Trophoblast cell (in vitro differentiated cells and primary cell): ENCODE data around the gene ZNF585A.

Experiments
- DNase-seq, 2 donors: peaks; one replicate each; pipeline ENCODE4 v3.0.0-alpha.2; 2016
- H2AFZ ChIP-seq: 2 replicates; pipeline ENCODE4 v1.6.1; 2013; ENCODE audit warnings: low read length, moderate library complexity, mild to moderate bottlenecking; ENCODE audit not compliant: insufficient read depth, poor library complexity
- H2AK5ac ChIP-seq: 2 replicates; pipeline ENCODE4 v1.6.1; 2013; ENCODE audit warnings: mild to moderate bottlenecking, low read length
- H2BK120ac ChIP-seq: 2 replicates; pipeline ENCODE4 v1.6.1; 2013; ENCODE audit warnings: low read length, mild to moderate bottlenecking, moderate library complexity; ENCODE audit not compliant: insufficient read depth, poor library complexity
- H2BK12ac ChIP-seq: 2 replicates; pipeline ENCODE4 v1.6.1; 2013; ENCODE audit warnings: mild to moderate bottlenecking, low read length, moderate library complexity
- H2BK5ac ChIP-seq: 2 replicates; pipeline ENCODE4 v1.6.1; 2013; ENCODE audit warnings: low read length, low read depth, moderate library complexity, mild to moderate bottlenecking; ENCODE audit not compliant: poor library complexity
- H3K14ac ChIP-seq: 2 replicates; pipeline ENCODE4 v1.6.1; 2013; ENCODE audit warnings: mild to moderate bottlenecking, low read length
- H3K18ac ChIP-seq: 2 replicates; pipeline ENCODE4 v1.6.1; 2013; ENCODE audit warnings: mild to moderate bottlenecking, low read length
- H3K23ac ChIP-seq: 2 replicates; pipeline ENCODE4 v1.6.1; 2013; ENCODE audit warnings: low read length
- H3K27ac ChIP-seq: 2 replicates; pipeline ENCODE4 v1.5.1; 2013; ENCODE audit warnings: low read depth, mild to moderate bottlenecking, inconsistent platforms, low read length, moderate library complexity
- H3K27me3 ChIP-seq: 2 replicates; pipeline ENCODE4 v1.6.1; 2013; ENCODE audit warnings: inconsistent platforms, mild to moderate bottlenecking, low read length, moderate library complexity; ENCODE audit not compliant: insufficient read depth
- H3K36me3 ChIP-seq, 2 experiments: 1 replicate in 1 of 2; 2 replicates in 1 of 2; pipeline ENCODE4 v1.6.1; 2013; ENCODE audit warnings: low read length in 2 of 2, mild to moderate bottlenecking in 2 of 2, moderate library complexity in 1 of 2; ENCODE audit not compliant: insufficient read depth in 2 of 2, control insufficient read depth in 1 of 2
- H3K4ac ChIP-seq: 2 replicates; pipeline ENCODE4 v1.6.1; 2013; ENCODE audit warnings: low read depth, mild to moderate bottlenecking, low read length, moderate library complexity
- H3K4me1 ChIP-seq, 2 experiments: 1 replicate in 1 of 2; 2 replicates in 1 of 2; pipeline ENCODE4 v1.6.1; 2013; ENCODE audit warnings: low read length in 2 of 2, mild to moderate bottlenecking in 2 of 2, moderate library complexity in 1 of 2; ENCODE audit not compliant: insufficient read depth in 2 of 2, control insufficient read depth in 1 of 2
- H3K4me2 ChIP-seq: 2 replicates; pipeline ENCODE4 v1.6.1; 2013; ENCODE audit warnings: inconsistent platforms, mild to moderate bottlenecking, low read length, moderate library complexity
- H3K4me3 ChIP-seq: 2 replicates; pipeline ENCODE4 v1.5.1; 2013; ENCODE audit warnings: mild to moderate bottlenecking, low read depth, low read length, inconsistent platforms
- H3K79me1 ChIP-seq: one replicate; pipeline ENCODE4 v1.6.1; 2013; ENCODE audit warnings: low read length
- H3K79me2 ChIP-seq: 2 replicates; pipeline ENCODE4 v1.6.1; 2013; ENCODE audit warnings: low read length, mild to moderate bottlenecking; ENCODE audit not compliant: control insufficient read depth, insufficient read depth, poor library complexity
- H3K9ac ChIP-seq: 2 replicates; pipeline ENCODE4 v1.6.1; 2013; ENCODE audit warnings: mild to moderate bottlenecking, low read length
- H3K9me3 ChIP-seq: 2 replicates; pipeline ENCODE4 v1.6.1; 2013; ENCODE audit warnings: low read depth, mild to moderate bottlenecking, control low read depth, inconsistent platforms, low read length; ENCODE audit not compliant: insufficient read depth
- H4K12ac ChIP-seq: 2 replicates; pipeline ENCODE4 v1.6.1; 2013; ENCODE audit warnings: low read depth, mild to moderate bottlenecking, low read length, moderate library complexity
- H4K8ac ChIP-seq: 2 replicates; pipeline ENCODE4 v1.6.1; 2013; ENCODE audit warnings: low read depth, mild to moderate bottlenecking, low read length, moderate library complexity
- H4K91ac ChIP-seq: one replicate; pipeline ENCODE4 v1.6.1; 2013; ENCODE audit warnings: low read depth, mild to moderate bottlenecking, low read length, moderate library complexity
- WGBS: extraction: QIAGEN DNeasy Blood & Tissue Kit; methylation state at CpG from one replicate; pipeline ENCODE4 v1.1.7; 2013; ENCODE audit warnings: missing lambda C conversion rate; ENCODE audit not compliant: insufficient read length, insufficient coverage; ENCODE audit errors: extremely low coverage; 5-methylcytosine and 5-hydroxymethylcytosine counted together

The ZNF585A gene

GRCh38 chr19:37148214-37148613 is 24.3 kb downstream of the ZNF585A start:
- Histone ChIP-seq H3K14ac (no peak overlapping the region), H3K18ac (no peak overlapping the region), H2AK5ac (no peak overlapping the region), H4K8ac (no peak overlapping the region), H3K9ac (no peak overlapping the region), H4K12ac (no peak overlapping the region), H3K36me3 (peaks cover 4 to 11% of the 10 kb centered on the region in 2 experiments), H3K79me2 (no peaks in the 10 kb centered on the region), H3K23ac (no peak overlapping the region), H3K4me3 (no peak overlapping the region), H2BK5ac (no peak overlapping the region), H3K27ac (no peak overlapping the region), H3K27me3 (no peaks in the 10 kb centered on the region), H3K4me1 (no peaks in the 10 kb centered on the region), H3K4me2 (no peak overlapping the region), H2BK120ac (no peak overlapping the region), H2BK12ac (no peak overlapping the region), H3K79me1 (no peaks in the 10 kb centered on the region), H3K9me3 (peaks cover 16% of the 10 kb centered on the region), H2AFZ (no peak overlapping the region), H4K91ac (no peak overlapping the region), H3K4ac (no peak overlapping the region)
- WGBS = no CpG with 5 or more reads among the region's 3 CpGs
- DNase-seq = no peak

- Histone ChIP-seq H3K4me2 (no peak overlapping the region), H2BK5ac (no peak overlapping the region), H3K4me1 (no peaks in the 10 kb centered on the region), H3K27me3 (no peaks in the 10 kb centered on the region), H3K14ac (no peak overlapping the region), H3K9ac (no peak overlapping the region), H2AFZ (no peak overlapping the region), H3K9me3 (peaks cover 20% of the 10 kb centered on the region), H3K18ac (no peak overlapping the region), H3K4ac (no peak overlapping the region), H3K23ac (no peak overlapping the region), H3K79me1 (no peaks in the 10 kb centered on the region), H2BK12ac (no peak overlapping the region), H3K79me2 (no peaks in the 10 kb centered on the region), H2AK5ac (no peak overlapping the region), H4K8ac (no peak overlapping the region), H2BK120ac (no peak overlapping the region), H3K27ac (no peak overlapping the region), H3K4me3 (no peak overlapping the region), H4K91ac (no peak overlapping the region), H4K12ac (no peak overlapping the region), H3K36me3 (no peaks in the 10 kb centered on the region)
- WGBS = no CpG with 5 or more reads among the region's 1 CpG
- DNase-seq = no peak
Observed at GRCh38 chr19:37136111-37136510, 36.4 kb downstream of the ZNF585A start.

- Histone ChIP-seq H3K18ac (no peak overlapping the region), H3K4ac (no peak overlapping the region), H2BK12ac (no peak overlapping the region), H2BK120ac (no peak overlapping the region), H3K79me1 (no peaks in the 10 kb centered on the region), H4K12ac (no peak overlapping the region), H2AK5ac (no peak overlapping the region), H4K91ac (no peak overlapping the region), H3K36me3 (peaks cover 2 to 11% of the 10 kb centered on the region in 2 experiments), H3K4me1 (no peaks in the 10 kb centered on the region), H3K14ac (no peak overlapping the region), H3K4me3 (no peak overlapping the region), H3K9ac (no peak overlapping the region), H3K9me3 (peaks cover 14% of the 10 kb centered on the region), H3K27ac (no peak overlapping the region), H4K8ac (no peak overlapping the region), H2AFZ (no peak overlapping the region), H3K79me2 (no peaks in the 10 kb centered on the region), H2BK5ac (no peak overlapping the region), H3K4me2 (no peak overlapping the region), H3K27me3 (no peaks in the 10 kb centered on the region), H3K23ac (no peak overlapping the region)
- no CpG with 5 or more reads among the region's 3 CpGs for WGBS
- DNase-seq = no peak
Observed at GRCh38 chr19:37128821-37129177, 43.7 kb downstream of the ZNF585A start.

GRCh38 chr19:37127999-37128820 is 44.3 kb downstream of the ZNF585A start:
- DNase-seq = no peak
- Histone ChIP-seq H3K18ac (no peak overlapping the region), H3K4ac (no peak overlapping the region), H3K23ac (no peak overlapping the region), H3K36me3 (peaks cover 2 to 11% of the 10 kb centered on the region in 2 experiments), H3K4me1 (no peaks in the 10 kb centered on the region), H3K27me3 (no peaks in the 10 kb centered on the region), H2AK5ac (no peak overlapping the region), H3K9me3 (peaks cover 10% of the 10 kb centered on the region), H3K9ac (no peak overlapping the region), H4K12ac (no peak overlapping the region), H2AFZ (no peak overlapping the region), H2BK5ac (no peak overlapping the region), H3K79me1 (no peaks in the 10 kb centered on the region), H3K14ac (no peak overlapping the region), H4K91ac (no peak overlapping the region), H4K8ac (no peak overlapping the region), H3K4me3 (no peak overlapping the region), H2BK120ac (no peak overlapping the region), H3K79me2 (no peaks in the 10 kb centered on the region), H3K4me2 (no peak overlapping the region), H2BK12ac (no peak overlapping the region), H3K27ac (no peak overlapping the region)
- WGBS = no CpG with 5 or more reads among the region's 12 CpGs
